BJ (cell line): ENCODE data around the gene FBXW7. TPM values are rescaled to one million over a fixed set of nuclear protein-coding genes. Genes with fewer than 3 reads are reported as not detected.

ENCODE experiments used
- CTCF ChIA-PET: fragments of 350-600 bp; formaldehyde crosslinking; extraction: SDS; loops from one replicate; lab custom pipeline; 2021; ENCODE audit warnings: antibody characterized with exemption, inconsistent platforms; lab: Yijun Ruan, JAX
- POLR2A ChIA-PET: fragments of 300-600 bp; sonication (Branson Sonifier 250); formaldehyde crosslinking; extraction: SDS; loops from one replicate; lab custom pipeline; 2021; ENCODE audit warnings: antibody characterized with exemption; lab: Charles Lee
- DNase-seq: peaks from one replicate; pipeline ENCODE4 v3.0.0-alpha.2; 2011; ENCODE audit warnings: low read depth
- H3K27me3 ChIP-seq: 2 replicates; pipeline ENCODE4 v1.6.0; 2011; ENCODE audit warnings: low read length; ENCODE audit not compliant: control insufficient read depth, insufficient read depth
- H3K36me3 ChIP-seq: 2 replicates; pipeline ENCODE4 v1.5.1; 2011; ENCODE audit warnings: low read length; ENCODE audit not compliant: control insufficient read depth, insufficient read depth
- H3K4me3 ChIP-seq: 2 replicates; pipeline ENCODE4 v1.5.1; 2011; ENCODE audit warnings: low read depth, mild to moderate bottlenecking, control low read depth, low read length
- CTCF ChIP-seq: IDR thresholded peaks from 2 replicates; pipeline ENCODE4 v1.5.1; 2011; ENCODE audit warnings: low read depth, mild to moderate bottlenecking, control low read depth, inconsistent platforms, low read length, moderate library complexity; ENCODE audit not compliant: insufficient read depth
- polyA plus RNA-seq: library from polyadenylated mRNA; depleted of rRNA; stranded (reverse); fragments of >200 nt; gene quantifications from 2 replicates; pipeline ENCODE4 v1.2.3, GENCODE V29; 2011

The FBXW7 gene
- polyA plus RNA-seq, 1 experiment = 4.1 TPM

- DNase-seq = no peak
- CTCF ChIA-PET = no interaction called here
- POLR2A ChIA-PET = no interaction called here
- no peak overlapping the region for H3K4me3 ChIP-seq
- TF ChIP-seq CTCF = no peak
- H3K27me3 ChIP-seq = no peaks in the 10 kb centered on the region
- peaks cover 2% of the 10 kb centered on the region for H3K36me3 ChIP-seq
These were observed 3.8 kb upstream of the FBXW7 start for GRCh38 chr4:152539556-152540292.

GRCh38 chr4:152537881-152538280 is 2.0 kb upstream of the FBXW7 start:
- POLR2A ChIA-PET = no interaction called here
- H3K4me3 ChIP-seq = no peak overlapping the region
- H3K27me3 ChIP-seq = no peaks in the 10 kb centered on the region
- no peak for TF ChIP-seq CTCF
- DNase-seq = no peak
- CTCF ChIA-PET = interaction anchor here (1.1 kb wide), 1 partner anchor 37 kb away, joined by 4 read pairs; no protein-coding TSS in a partner anchor
- peaks cover 2% of the 10 kb centered on the region for H3K36me3 ChIP-seq

- DNase-seq = no peak
- Histone ChIP-seq H3K27me3 (no peaks in the 10 kb centered on the region), H3K4me3 (peak overlapping the region; percentile 89), H3K36me3 (peaks cover 2% of the 10 kb centered on the region)
- TF ChIP-seq CTCF = no peak
- ChIA-PET CTCF (interaction anchor here (1.1 to 2.8 kb wide), 2 partner anchors 15 to 37 kb away, joined by 3 to 10 read pairs; no protein-coding TSS in a partner anchor), POLR2A (no interaction called here)
These were observed 772 bp upstream of the FBXW7 start for GRCh38 chr4:152536545-152537182.

- TF ChIP-seq CTCF = no peak
- Histone ChIP-seq H3K36me3 (peaks cover 2% of the 10 kb centered on the region), H3K27me3 (no peaks in the 10 kb centered on the region), H3K4me3 (peak overlapping the region; percentile 89)
- ChIA-PET CTCF (interaction anchor here (2.8 kb wide), 1 partner anchor 36 kb away, joined by 10 read pairs; no protein-coding TSS in a partner anchor), POLR2A (interaction anchor here (0.6 kb wide), 1 partner anchor 243 kb away, joined by 4 read pairs; no protein-coding TSS in a partner anchor)
- no peak for DNase-seq
These were observed 461 bp downstream of the FBXW7 start for GRCh38 chr4:152535360-152535902.
